ENCODE data around the gene BTNL9. TPM values are rescaled to one million over a fixed set of nuclear protein-coding genes. Genes with fewer than 3 reads are reported as not detected.
"Not testable (repeated sequence)": the region's sequence is repeated elsewhere in the genome, so short reads cannot be mapped to it uniquely, and the experiment has no call there.

BTNL9 gene
- total RNA-seq, 2 donors from 2014 or later = 10.7 to 20.5 TPM

- Histone ChIP-seq H3K4me1 (ENCODE audit: control insufficient read depth in 1 of 2, low read depth in 2 of 2) (no peaks in the 10 kb centered on the region), H3K36me3 (no peaks in the 10 kb centered on the region), H3K27me3 (replicated peaks; ENCODE audit: insufficient read depth) (no peaks in the 10 kb centered on the region), H3K9me3 (no peaks in the 10 kb centered on the region), H3K27ac (no peak overlapping the region), H3K4me3 (no peak overlapping the region)
- TF ChIP-seq CTCF (IDR thresholded peaks at IDR 0.05) = no peak
- DNase-seq (ENCODE audit: low spot score) (no peak), ATAC-seq (ENCODE audit: insufficient number of reproducible peaks, low FRiP score, low read depth) (no peak)
Observed at GRCh38 chr5:181044662-181045305, 4.7 kb downstream of the BTNL9 start.

GRCh38 chr5:181045316-181045715 is 5.2 kb downstream of the BTNL9 start:
- no peaks in the 10 kb centered on the region for H3K9me3 ChIP-seq
- no peak for ATAC-seq (ENCODE audit: insufficient number of reproducible peaks, low FRiP score, low read depth)
- no peak for DNase-seq (ENCODE audit: low spot score)
- no peaks in the 10 kb centered on the region for H3K4me1 ChIP-seq (ENCODE audit: control insufficient read depth in 1 of 2, low read depth in 2 of 2)
- no peak overlapping the region for H3K4me3 ChIP-seq
- no peaks in the 10 kb centered on the region for H3K27me3 ChIP-seq (replicated peaks; ENCODE audit: insufficient read depth)
- H3K36me3 ChIP-seq = no peaks in the 10 kb centered on the region
- no peak overlapping the region for H3K27ac ChIP-seq
- no peak for TF ChIP-seq CTCF (IDR thresholded peaks at IDR 0.05)

- not testable (repeated sequence) for ATAC-seq (ENCODE audit: insufficient number of reproducible peaks, low FRiP score, low read depth); H3K27ac ChIP-seq; H3K36me3 ChIP-seq; H3K27me3 ChIP-seq (replicated peaks; ENCODE audit: insufficient read depth); DNase-seq (ENCODE audit: low spot score); H3K9me3 ChIP-seq; H3K4me1 ChIP-seq (ENCODE audit: control insufficient read depth in 1 of 2, low read depth in 2 of 2); H3K4me3 ChIP-seq
Observed at GRCh38 chr5:181045857-181046256, 5.8 kb downstream of the BTNL9 start.

- no peak for TF ChIP-seq CTCF (IDR thresholded peaks at IDR 0.05)
- Histone ChIP-seq H3K27ac (no peak overlapping the region), H3K9me3 (no peaks in the 10 kb centered on the region), H3K27me3 (replicated peaks; ENCODE audit: insufficient read depth) (no peaks in the 10 kb centered on the region), H3K4me1 (ENCODE audit: control insufficient read depth in 1 of 2, low read depth in 2 of 2) (peaks cover 0 to 2% of the 10 kb centered on the region in 2 donors), H3K36me3 (no peaks in the 10 kb centered on the region), H3K4me3 (no peak overlapping the region)
- ATAC-seq (ENCODE audit: insufficient number of reproducible peaks, low FRiP score, low read depth) = no peak
- DNase-seq (ENCODE audit: low spot score) = no peak
Observed at GRCh38 chr5:181047288-181047687, 7.2 kb downstream of the BTNL9 start.

GRCh38 chr5:181047921-181048320 is 7.9 kb downstream of the BTNL9 start:
- TF ChIP-seq CTCF (IDR thresholded peaks at IDR 0.05) = no peak
- Histone ChIP-seq H3K36me3 (no peaks in the 10 kb centered on the region), H3K27me3 (replicated peaks; ENCODE audit: insufficient read depth) (no peaks in the 10 kb centered on the region), H3K27ac (no peak overlapping the region), H3K9me3 (no peaks in the 10 kb centered on the region), H3K4me3 (no peak overlapping the region), H3K4me1 (ENCODE audit: control insufficient read depth in 1 of 2, low read depth in 2 of 2) (peaks cover 0 to 5% of the 10 kb centered on the region in 2 donors)
- DNase-seq (ENCODE audit: low spot score) (no peak), ATAC-seq (ENCODE audit: insufficient number of reproducible peaks, low FRiP score, low read depth) (no peak)

GRCh38 chr5:181050016-181050415 is 9.9 kb downstream of the BTNL9 start:
- no peak for ATAC-seq (ENCODE audit: insufficient number of reproducible peaks, low FRiP score, low read depth)
- H3K4me1 ChIP-seq (ENCODE audit: control insufficient read depth in 1 of 2, low read depth in 2 of 2) = peaks cover 11 to 12% of the 10 kb centered on the region in 2 donors
- no peaks in the 10 kb centered on the region for H3K36me3 ChIP-seq
- H3K27ac ChIP-seq = no peak overlapping the region
- H3K4me3 ChIP-seq = no peak overlapping the region
- no peak for DNase-seq (ENCODE audit: low spot score)
- TF ChIP-seq CTCF (IDR thresholded peaks at IDR 0.05) = no peak
- peaks cover 16% of the 10 kb centered on the region for H3K27me3 ChIP-seq (replicated peaks; ENCODE audit: insufficient read depth)
- H3K9me3 ChIP-seq = no peaks in the 10 kb centered on the region
